HEK293 (cell line): ENCODE measurements around the gene SPTLC3.
"Not testable (repeated sequence)": the region's sequence is repeated elsewhere in the genome, so short reads cannot be mapped to it uniquely, and the experiment has no call there.

Experiments
- CTCF ChIA-PET: fragments of 350-600 bp; formaldehyde crosslinking; extraction: SDS; loops from one replicate; lab custom pipeline; 2021; ENCODE audit warnings: antibody characterized with exemption; lab: Yijun Ruan, JAX
- POLR2A ChIA-PET: fragments of 300-600 bp; formaldehyde crosslinking; extraction: SDS; loops from one replicate; lab custom pipeline; 2020; ENCODE audit warnings: antibody characterized with exemption, inconsistent platforms; lab: Yijun Ruan, JAX
- H3K27ac ChIP-seq: fragments of 200-500 bp; sonication (Bioruptor generic); 2 replicates; pipeline ENCODE4 v1.5.1; 2014; ENCODE audit warnings: low read depth, low read length, control low read depth, inconsistent platforms; ENCODE audit errors: extremely low read depth
- H3K36me3 ChIP-seq, 2 experiments: fragments of 200-500 bp in 1 of 2; sonication (Bioruptor generic) in 1 of 2; 1 replicate in 1 of 2; 2 replicates in 1 of 2; pipeline ENCODE4 v1.5.1; 2014 to 2017; ENCODE audit warnings: inconsistent platforms in 2 of 2, low read length in 2 of 2; ENCODE audit not compliant: control insufficient read depth in 2 of 2, insufficient read depth in 1 of 2
- H3K4me1 ChIP-seq: fragments of 200-500 bp; sonication (Bioruptor generic); 2 replicates; pipeline ENCODE4 v1.5.1; 2014; ENCODE audit warnings: mild to moderate bottlenecking, low read length, inconsistent platforms; ENCODE audit not compliant: control insufficient read depth, insufficient read depth
- H3K4me3 ChIP-seq: 2 replicates; pipeline ENCODE4 v1.5.1; 2011; ENCODE audit warnings: low read depth, mild to moderate bottlenecking, control low read depth, low read length, moderate library complexity
- H3K9me3 ChIP-seq: fragments of 200-500 bp; sonication (Bioruptor generic); 2 replicates; pipeline ENCODE4 v1.5.1; 2014; ENCODE audit warnings: low read depth, low read length, inconsistent platforms; ENCODE audit not compliant: control insufficient read depth, insufficient read depth
- ATF2 ChIP-seq: fragments of 450-650 bp; formaldehyde crosslinking; IDR thresholded peaks from 2 replicates; pipeline ENCODE4 v1.5.1; 2016; ENCODE audit warnings: missing biosample characterization, missing genetic modification characterization, low read depth
- KLF8 ChIP-seq: fragments of 450-650 bp; formaldehyde crosslinking; IDR thresholded peaks from 2 replicates; pipeline ENCODE4 v1.5.1; 2016; ENCODE audit warnings: missing biosample characterization, missing genetic modification characterization
- ZBTB17 ChIP-seq: fragments of 450-650 bp; formaldehyde crosslinking; IDR thresholded peaks from 2 replicates; pipeline ENCODE4 v1.5.1; 2016; ENCODE audit warnings: missing biosample characterization, missing genetic modification characterization
- ZFP3 ChIP-seq: fragments of 450-650 bp; formaldehyde crosslinking; IDR thresholded peaks from 2 replicates; pipeline ENCODE4 v1.5.1; 2016; ENCODE audit warnings: low read depth, missing biosample characterization, missing genetic modification characterization
- ZNF175 ChIP-seq: fragments of 450-650 bp; formaldehyde crosslinking; IDR thresholded peaks from 2 replicates; pipeline ENCODE4 v1.5.1; 2016; ENCODE audit warnings: missing biosample characterization, missing genetic modification characterization
- ZNF223 ChIP-seq: fragments of 450-650 bp; formaldehyde crosslinking; IDR thresholded peaks from 2 replicates; pipeline ENCODE4 v1.5.1; 2016; ENCODE audit warnings: missing biosample characterization, missing genetic modification characterization
- ZNF23 ChIP-seq: fragments of 450-650 bp; formaldehyde crosslinking; IDR thresholded peaks from 2 replicates; pipeline ENCODE4 v1.5.1; 2016; ENCODE audit warnings: missing biosample characterization, missing genetic modification characterization, borderline replicate concordance
- ZNF324 ChIP-seq: fragments of 450-650 bp; formaldehyde crosslinking; IDR thresholded peaks from 2 replicates; pipeline ENCODE4 v1.5.1; 2016; ENCODE audit warnings: missing biosample characterization, missing genetic modification characterization
- ZNF362 ChIP-seq: fragments of 450-650 bp; formaldehyde crosslinking; IDR thresholded peaks from 2 replicates; pipeline ENCODE4 v1.5.1; 2016; ENCODE audit warnings: missing biosample characterization, missing genetic modification characterization
- ZNF366 ChIP-seq: fragments of 450-650 bp; formaldehyde crosslinking; conservative IDR thresholded peaks from 2 replicates; pipeline ENCODE4 v1.5.1; 2016; ENCODE audit warnings: missing biosample characterization, missing genetic modification characterization
- ZNF426 ChIP-seq: fragments of 450-650 bp; formaldehyde crosslinking; IDR thresholded peaks from 2 replicates; pipeline ENCODE4 v1.5.1; 2017; ENCODE audit warnings: missing biosample characterization, missing genetic modification characterization, mild to moderate bottlenecking, inconsistent platforms, moderate library complexity
- ZNF514 ChIP-seq: fragments of 450-650 bp; formaldehyde crosslinking; IDR thresholded peaks from 2 replicates; pipeline ENCODE4 v1.5.1; 2016; ENCODE audit warnings: missing biosample characterization, missing genetic modification characterization
- ZNF580 ChIP-seq: fragments of 450-650 bp; formaldehyde crosslinking; IDR thresholded peaks from 2 replicates; pipeline ENCODE4 v1.5.1; 2016; ENCODE audit warnings: missing biosample characterization, missing genetic modification characterization
- ZNF600 ChIP-seq: fragments of 450-650 bp; formaldehyde crosslinking; IDR thresholded peaks from 2 replicates; pipeline ENCODE4 v1.5.1; 2016; ENCODE audit warnings: missing biosample characterization, missing genetic modification characterization
- ZNF777 ChIP-seq: fragments of 450-650 bp; formaldehyde crosslinking; IDR thresholded peaks from 2 replicates; pipeline ENCODE4 v1.5.1; 2017; ENCODE audit warnings: missing biosample characterization, missing genetic modification characterization, borderline replicate concordance
- ZNF785 ChIP-seq: fragments of 450-650 bp; formaldehyde crosslinking; IDR thresholded peaks from 2 replicates; pipeline ENCODE4 v1.5.1; 2016; ENCODE audit warnings: missing biosample characterization, missing genetic modification characterization

The SPTLC3 gene

GRCh38 chr20:12978613-12979495 is 29.9 kb upstream of the SPTLC3 start (continued):
- no peak for TF ChIP-seq ZNF362
- TF ChIP-seq ZNF580 (tag by site-specific recombination), result no peak
- no peak for TF ChIP-seq ZNF785 (tag by site-specific recombination)

- POLR2A ChIA-PET, H3K4me3 ChIP-seq, H3K4me1 ChIP-seq, H3K9me3 ChIP-seq: not testable (repeated sequence)
- TF ChIP-seq ZNF366 (peak; percentile 62), ZBTB17 (peak; percentile 71)
- TF ChIP-seq, all 188 proteins: peak for 2; not testable (repeated sequence) for 186
- H3K36me3 ChIP-seq, H3K27ac ChIP-seq: not testable (repeated sequence)
- CTCF ChIA-PET, result interaction anchor here (0.6 kb wide), 1 partner anchor 62 kb away, joined by 3 read pairs; no protein-coding TSS in a partner anchor
Measured at GRCh38 chr20:12979713-12980112, 29.1 kb upstream of the SPTLC3 start.

GRCh38 chr20:12982098-12982497 is 26.7 kb upstream of the SPTLC3 start:
- Histone ChIP-seq H3K4me1 (no peaks in the 10 kb centered on the region), H3K4me3 (no peak overlapping the region), H3K36me3 (no peaks in the 10 kb centered on the region), H3K9me3 (no peaks in the 10 kb centered on the region), H3K27ac (no peak overlapping the region)
- CTCF ChIA-PET, result interaction anchor here (0.6 to 1.0 kb wide), 4 partner anchors 11 to 137 kb away, joined by 3 to 5 read pairs (median 3); no protein-coding TSS in a partner anchor
- POLR2A ChIA-PET, result no interaction called here
- TF ChIP-seq ZNF777 (tag by site-specific recombination) (no peak), KLF8 (tag by site-specific recombination) (no peak), ZFP3 (tag by site-specific recombination) (no peak), ZNF600 (tag by site-specific recombination) (no peak), ZNF175 (tag by site-specific recombination) (no peak), ZNF23 (tag by site-specific recombination) (no peak), ZNF426 (no peak), ZNF514 (tag by site-specific recombination) (no peak)

GRCh38 chr20:12984069-12984765 is 24.6 kb upstream of the SPTLC3 start:
- CTCF ChIA-PET, result interaction anchor here (0.8 to 0.9 kb wide), 3 partner anchors 13 to 136 kb away, joined by 3 to 4 read pairs (median 3); no protein-coding TSS in a partner anchor
- Histone ChIP-seq H3K4me3 (no peak overlapping the region), H3K9me3 (no peaks in the 10 kb centered on the region), H3K4me1 (no peaks in the 10 kb centered on the region)
- TF ChIP-seq ZNF223 (tag by site-specific recombination), result no peak
- no peak for TF ChIP-seq ZNF324
- TF ChIP-seq ATF2 (tag by site-specific recombination), result no peak
- TF ChIP-seq, all 188 proteins: peak for 0
- Histone ChIP-seq H3K27ac (no peak overlapping the region), H3K36me3 (no peaks in the 10 kb centered on the region)
- POLR2A ChIA-PET, result interaction anchor here (0.6 kb wide), 1 partner anchor 36 kb away, joined by 4 read pairs; no protein-coding TSS in a partner anchor
